ENCODE results near the gene RPS27A. TPM values are rescaled to one million over a fixed set of nuclear protein-coding genes. Genes with fewer than 3 reads are reported as not detected.

Gene RPS27A
- total and polyA plus RNA-seq, 9 of the 15 experiments (the other 6 are each of a cell fraction or from before 2014, with no cell fraction given) = 1,383 to 3,282 (median 2,242) TPM

DNA sequence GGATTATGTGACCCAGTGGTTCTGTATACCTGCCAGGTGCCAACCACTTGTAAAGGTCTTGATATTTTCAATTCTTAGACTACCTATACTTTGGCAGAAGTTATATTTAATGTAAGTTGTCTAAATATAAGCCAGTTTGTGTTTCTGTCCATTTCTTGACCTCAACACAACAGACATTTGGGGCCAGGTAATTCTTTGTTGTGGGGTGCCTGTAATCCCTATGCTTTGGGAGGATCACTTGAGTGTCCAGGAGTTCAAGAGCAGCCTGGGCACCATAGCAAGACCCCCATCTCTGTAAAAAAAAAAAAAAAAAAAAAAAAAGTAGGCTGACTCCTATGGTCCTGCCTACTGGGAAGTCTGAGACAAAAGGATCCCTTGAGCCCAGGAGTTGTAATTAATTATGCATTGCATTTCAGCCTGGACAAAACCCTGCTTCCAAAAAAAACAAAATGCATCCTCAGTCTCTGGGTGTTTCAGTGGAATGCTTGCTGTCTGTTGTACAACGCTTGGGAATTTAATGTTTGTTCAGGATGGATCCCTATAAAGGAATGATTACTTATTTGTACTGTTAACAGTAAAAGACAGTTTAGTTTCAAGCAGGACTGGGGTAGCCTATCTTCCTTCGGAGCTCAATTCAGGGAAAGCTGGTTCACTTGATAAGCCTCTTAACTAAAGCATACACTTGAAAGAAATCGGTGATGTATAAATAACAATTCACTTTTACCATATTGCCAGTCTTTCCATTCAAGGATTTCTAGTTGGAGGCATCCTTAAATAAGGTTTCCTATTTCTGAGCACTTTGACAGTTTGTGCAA is 3.4 kb downstream of the RPS27A start (continued):
- TF ChIP-seq POLR2H (tag; IDR thresholded peaks at IDR 0.05; ENCODE audit: low read depth) = no peak
- TF ChIP-seq, protein P1, sequence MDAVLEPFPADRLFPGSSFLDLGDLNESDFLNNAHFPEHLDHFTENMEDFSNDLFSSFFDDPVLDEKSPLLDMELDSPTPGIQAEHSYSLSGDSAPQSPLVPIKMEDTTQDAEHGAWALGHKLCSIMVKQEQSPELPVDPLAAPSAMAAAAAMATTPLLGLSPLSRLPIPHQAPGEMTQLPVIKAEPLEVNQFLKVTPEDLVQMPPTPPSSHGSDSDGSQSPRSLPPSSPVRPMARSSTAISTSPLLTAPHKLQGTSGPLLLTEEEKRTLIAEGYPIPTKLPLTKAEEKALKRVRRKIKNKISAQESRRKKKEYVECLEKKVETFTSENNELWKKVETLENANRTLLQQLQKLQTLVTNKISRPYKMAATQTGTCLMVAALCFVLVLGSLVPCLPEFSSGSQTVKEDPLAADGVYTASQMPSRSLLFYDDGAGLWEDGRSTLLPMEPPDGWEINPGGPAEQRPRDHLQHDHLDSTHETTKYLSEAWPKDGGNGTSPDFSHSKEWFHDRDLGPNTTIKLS (IDR thresholded peaks at IDR 0.05; ENCODE audit: borderline replicate concordance, low read depth) = no peak
- TF ChIP-seq HDAC3 (IDR thresholded peaks at IDR 0.05; ENCODE audit: borderline replicate concordance, partially characterized antibody) = no peak
- TF ChIP-seq STAT5B (CRISPR knock-in tag; IDR thresholded peaks at IDR 0.05) = no peak
- TF ChIP-seq CBX2 (IDR thresholded peaks at IDR 0.05; ENCODE audit: insufficient read depth, low read length, poor library complexity, severe bottlenecking) = no peak
- TF ChIP-seq, protein P2, sequence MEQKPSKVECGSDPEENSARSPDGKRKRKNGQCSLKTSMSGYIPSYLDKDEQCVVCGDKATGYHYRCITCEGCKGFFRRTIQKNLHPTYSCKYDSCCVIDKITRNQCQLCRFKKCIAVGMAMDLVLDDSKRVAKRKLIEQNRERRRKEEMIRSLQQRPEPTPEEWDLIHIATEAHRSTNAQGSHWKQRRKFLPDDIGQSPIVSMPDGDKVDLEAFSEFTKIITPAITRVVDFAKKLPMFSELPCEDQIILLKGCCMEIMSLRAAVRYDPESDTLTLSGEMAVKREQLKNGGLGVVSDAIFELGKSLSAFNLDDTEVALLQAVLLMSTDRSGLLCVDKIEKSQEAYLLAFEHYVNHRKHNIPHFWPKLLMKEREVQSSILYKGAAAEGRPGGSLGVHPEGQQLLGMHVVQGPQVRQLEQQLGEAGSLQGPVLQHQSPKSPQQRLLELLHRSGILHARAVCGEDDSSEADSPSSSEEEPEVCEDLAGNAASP (IDR thresholded peaks at IDR 0.05) = no peak
- TF ChIP-seq ZNF253 (CRISPR knock-in tag; conservative IDR thresholded peaks at IDR 0.05) = no peak
- TF ChIP-seq HNRNPH1 (optimal IDR thresholded peaks at IDR 0.05; ENCODE audit: low read depth, low read length) = no peak
- TF ChIP-seq SP1 (CRISPR knock-in tag; IDR thresholded peaks at IDR 0.05) = no peak
- TF ChIP-seq OTX1 (CRISPR knock-in tag; IDR thresholded peaks at IDR 0.05) = no peak
- TF ChIP-seq, protein P3, sequence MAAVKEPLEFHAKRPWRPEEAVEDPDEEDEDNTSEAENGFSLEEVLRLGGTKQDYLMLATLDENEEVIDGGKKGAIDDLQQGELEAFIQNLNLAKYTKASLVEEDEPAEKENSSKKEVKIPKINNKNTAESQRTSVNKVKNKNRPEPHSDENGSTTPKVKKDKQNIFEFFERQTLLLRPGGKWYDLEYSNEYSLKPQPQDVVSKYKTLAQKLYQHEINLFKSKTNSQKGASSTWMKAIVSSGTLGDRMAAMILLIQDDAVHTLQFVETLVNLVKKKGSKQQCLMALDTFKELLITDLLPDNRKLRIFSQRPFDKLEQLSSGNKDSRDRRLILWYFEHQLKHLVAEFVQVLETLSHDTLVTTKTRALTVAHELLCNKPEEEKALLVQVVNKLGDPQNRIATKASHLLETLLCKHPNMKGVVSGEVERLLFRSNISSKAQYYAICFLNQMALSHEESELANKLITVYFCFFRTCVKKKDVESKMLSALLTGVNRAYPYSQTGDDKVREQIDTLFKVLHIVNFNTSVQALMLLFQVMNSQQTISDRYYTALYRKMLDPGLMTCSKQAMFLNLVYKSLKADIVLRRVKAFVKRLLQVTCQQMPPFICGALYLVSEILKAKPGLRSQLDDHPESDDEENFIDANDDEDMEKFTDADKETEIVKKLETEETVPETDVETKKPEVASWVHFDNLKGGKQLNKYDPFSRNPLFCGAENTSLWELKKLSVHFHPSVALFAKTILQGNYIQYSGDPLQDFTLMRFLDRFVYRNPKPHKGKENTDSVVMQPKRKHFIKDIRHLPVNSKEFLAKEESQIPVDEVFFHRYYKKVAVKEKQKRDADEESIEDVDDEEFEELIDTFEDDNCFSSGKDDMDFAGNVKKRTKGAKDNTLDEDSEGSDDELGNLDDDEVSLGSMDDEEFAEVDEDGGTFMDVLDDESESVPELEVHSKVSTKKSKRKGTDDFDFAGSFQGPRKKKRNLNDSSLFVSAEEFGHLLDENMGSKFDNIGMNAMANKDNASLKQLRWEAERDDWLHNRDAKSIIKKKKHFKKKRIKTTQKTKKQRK (IDR thresholded peaks at IDR 0.05; ENCODE audit: borderline replicate concordance, low read depth, low read length) = no peak
- TF ChIP-seq ZNF444 (CRISPR knock-in tag; IDR thresholded peaks at IDR 0.05) = no peak
- no peak for TF ChIP-seq NBN (IDR thresholded peaks at IDR 0.05; ENCODE audit: low read depth)
- no peak for TF ChIP-seq HDAC2 (IDR thresholded peaks at IDR 0.05)
- TF ChIP-seq ZNF384 (IDR thresholded peaks at IDR 0.05; ENCODE audit: low read depth, low read length) = 0 out of 2 replicates have a peak, but pooled peaks have one; percentile 28
- no peak for TF ChIP-seq KAT8 (IDR thresholded peaks at IDR 0.05; ENCODE audit: low read depth)
- no peak for TF ChIP-seq ZKSCAN1 (IDR thresholded peaks at IDR 0.05; ENCODE audit: low read depth, low read length)
- TF ChIP-seq PTBP1 (IDR thresholded peaks at IDR 0.05; ENCODE audit: low read depth, low read length) = no peak
- TF ChIP-seq ZEB2 (IDR thresholded peaks at IDR 0.05) = no peak
- TF ChIP-seq FOS (IDR thresholded peaks at IDR 0.05; ENCODE audit: extremely low read depth, insufficient read length) = no peak
- peak; percentile 59; the same call in 1 of the 2 replicates for TF ChIP-seq NFATC3 (IDR thresholded peaks at IDR 0.05)
- TF ChIP-seq, protein P4, sequence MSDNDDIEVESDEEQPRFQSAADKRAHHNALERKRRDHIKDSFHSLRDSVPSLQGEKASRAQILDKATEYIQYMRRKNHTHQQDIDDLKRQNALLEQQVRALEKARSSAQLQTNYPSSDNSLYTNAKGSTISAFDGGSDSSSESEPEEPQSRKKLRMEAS (CRISPR knock-in tag; IDR thresholded peaks at IDR 0.05) = no peak
- no peak for TF ChIP-seq LEF1 (IDR thresholded peaks at IDR 0.05)
